ENCODE results near the gene KCNJ6.

- TF ChIP-seq BCL11A (IDR thresholded peaks at IDR 0.05; ENCODE audit: low read depth in 2 of 2, low read length in 2 of 2) (no peak), POLR2A (IDR thresholded peaks at IDR 0.05; ENCODE audit: control extremely low read depth in 1 of 2, low read depth in 2 of 2, low read length in 2 of 2) (no peak)
These were observed 38.2 kb downstream of the KCNJ6 start for GRCh38 chr21:37877888-37878684.
